ENCODE data around the gene ADGRF4.

ADGRF4 gene

GRCh38 chr6:47727391-47727790, 29.0 kb downstream of the ADGRF4 start:
- H3K4me3 ChIP-seq (replicated peaks; ENCODE audit: low read depth, low read length) = no peak overlapping the region
- no peaks in the 10 kb centered on the region for H3K27me3 ChIP-seq (replicated peaks; ENCODE audit: control insufficient read depth, insufficient read depth, low read length)
- no peak for TF ChIP-seq CTCF (IDR thresholded peaks at IDR 0.05; ENCODE audit: insufficient read depth, low read length, poor library complexity, severe bottlenecking)

GRCh38 chr6:47729019-47729418, 30.6 kb downstream of the ADGRF4 start:
- H3K27me3 ChIP-seq (replicated peaks; ENCODE audit: control insufficient read depth, insufficient read depth, low read length) = no peaks in the 10 kb centered on the region
- H3K4me3 ChIP-seq (replicated peaks; ENCODE audit: low read depth, low read length) = no peak overlapping the region
- no peaks in the 10 kb centered on the region for H3K36me3 ChIP-seq (ENCODE audit: control insufficient read depth, insufficient read depth, low read length)
- no peak for DNase-seq (ENCODE audit: extremely low read depth, insufficient read length)
- no peak for TF ChIP-seq CTCF (IDR thresholded peaks at IDR 0.05; ENCODE audit: insufficient read depth, low read length, poor library complexity, severe bottlenecking)

More at GRCh38 chr6:47727391-47727790, 29.0 kb downstream of the ADGRF4 start:
- H3K36me3 ChIP-seq (ENCODE audit: control insufficient read depth, insufficient read depth, low read length) = no peaks in the 10 kb centered on the region
- DNase-seq (ENCODE audit: extremely low read depth, insufficient read length) = no peak

- H3K27me3 ChIP-seq (replicated peaks; ENCODE audit: control insufficient read depth, insufficient read depth, low read length) = no peaks in the 10 kb centered on the region
- H3K36me3 ChIP-seq (ENCODE audit: control insufficient read depth, insufficient read depth, low read length) = no peaks in the 10 kb centered on the region
- TF ChIP-seq CTCF (IDR thresholded peaks at IDR 0.05; ENCODE audit: insufficient read depth, low read length, poor library complexity, severe bottlenecking) = no peak
- H3K4me3 ChIP-seq (replicated peaks; ENCODE audit: low read depth, low read length) = no peak overlapping the region
- no peak for DNase-seq (ENCODE audit: extremely low read depth, insufficient read length)
Measured at GRCh38 chr6:47729457-47729856, 31.1 kb downstream of the ADGRF4 start.

GRCh38 chr6:47733879-47734558, 35.6 kb downstream of the ADGRF4 start:
- H3K36me3 ChIP-seq (ENCODE audit: control insufficient read depth, insufficient read depth, low read length) = no peaks in the 10 kb centered on the region
- peak; percentile 52 for TF ChIP-seq CTCF (IDR thresholded peaks at IDR 0.05; ENCODE audit: insufficient read depth, low read length, poor library complexity, severe bottlenecking)
- DNase-seq (ENCODE audit: extremely low read depth, insufficient read length) = peak; percentile 22
- H3K27me3 ChIP-seq (replicated peaks; ENCODE audit: control insufficient read depth, insufficient read depth, low read length) = no peaks in the 10 kb centered on the region
- H3K4me3 ChIP-seq (replicated peaks; ENCODE audit: low read depth, low read length) = no peak overlapping the region

GRCh38 chr6:47734831-47735481, 36.6 kb downstream of the ADGRF4 start:
- no peak for DNase-seq (ENCODE audit: extremely low read depth, insufficient read length)
- no peaks in the 10 kb centered on the region for H3K27me3 ChIP-seq (replicated peaks; ENCODE audit: control insufficient read depth, insufficient read depth, low read length)
- H3K36me3 ChIP-seq (ENCODE audit: control insufficient read depth, insufficient read depth, low read length) = no peaks in the 10 kb centered on the region
- no peak for TF ChIP-seq CTCF (IDR thresholded peaks at IDR 0.05; ENCODE audit: insufficient read depth, low read length, poor library complexity, severe bottlenecking)
- H3K4me3 ChIP-seq (replicated peaks; ENCODE audit: low read depth, low read length) = no peak overlapping the region

Data from GM06990 (cell line).